Measurements from ENCODE around the gene ELF5. TPM values are rescaled to one million over a fixed set of nuclear protein-coding genes. Genes with fewer than 3 reads are reported as not detected.

Gene ELF5
- total RNA-seq, result under 0.01 TPM in 1 of 2 replicates, not detected in the other

GRCh38 chr11:34513682-34514449, at the start of gene ELF5:
TSS of gene ELF5 (minus strand) at chr11:34513794. CDS start at chr11:34505749, 8,045 bp downstream.
- peaks cover 2% of the 10 kb centered on the region for H4K20me1 ChIP-seq (ENCODE audit: insufficient read depth, low read length)
- TF ChIP-seq, protein P1, sequence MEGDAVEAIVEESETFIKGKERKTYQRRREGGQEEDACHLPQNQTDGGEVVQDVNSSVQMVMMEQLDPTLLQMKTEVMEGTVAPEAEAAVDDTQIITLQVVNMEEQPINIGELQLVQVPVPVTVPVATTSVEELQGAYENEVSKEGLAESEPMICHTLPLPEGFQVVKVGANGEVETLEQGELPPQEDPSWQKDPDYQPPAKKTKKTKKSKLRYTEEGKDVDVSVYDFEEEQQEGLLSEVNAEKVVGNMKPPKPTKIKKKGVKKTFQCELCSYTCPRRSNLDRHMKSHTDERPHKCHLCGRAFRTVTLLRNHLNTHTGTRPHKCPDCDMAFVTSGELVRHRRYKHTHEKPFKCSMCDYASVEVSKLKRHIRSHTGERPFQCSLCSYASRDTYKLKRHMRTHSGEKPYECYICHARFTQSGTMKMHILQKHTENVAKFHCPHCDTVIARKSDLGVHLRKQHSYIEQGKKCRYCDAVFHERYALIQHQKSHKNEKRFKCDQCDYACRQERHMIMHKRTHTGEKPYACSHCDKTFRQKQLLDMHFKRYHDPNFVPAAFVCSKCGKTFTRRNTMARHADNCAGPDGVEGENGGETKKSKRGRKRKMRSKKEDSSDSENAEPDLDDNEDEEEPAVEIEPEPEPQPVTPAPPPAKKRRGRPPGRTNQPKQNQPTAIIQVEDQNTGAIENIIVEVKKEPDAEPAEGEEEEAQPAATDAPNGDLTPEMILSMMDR (IDR thresholded peaks at IDR 0.05; ENCODE audit: extremely low read depth, low read depth, low read length), result no peak
- H3K4me1 ChIP-seq (ENCODE audit: insufficient read depth, low read length), result no peaks in the 10 kb centered on the region
- no peaks in the 10 kb centered on the region for H3K36me3 ChIP-seq (ENCODE audit: insufficient read depth, low read length)
- no peak within 1 kb of the TSS for H3K27ac ChIP-seq (ENCODE audit: low read depth, low read length)
- peak within 1 kb of the TSS; percentile 47 for H2AFZ ChIP-seq (ENCODE audit: low read length)
- no peaks in the 10 kb centered on the region for H3K79me2 ChIP-seq (ENCODE audit: insufficient read depth, low read length)
- peaks cover 13% of the 10 kb centered on the region for H3K27me3 ChIP-seq (ENCODE audit: insufficient read depth, low read length)
- DNase-seq (ENCODE audit: insufficient read length, low spot score, missing footprints), result no peak
- H3K4me2 ChIP-seq (ENCODE audit: insufficient read depth, low read length), result peak within 1 kb of the TSS; percentile 44
- H3K9me3 ChIP-seq (ENCODE audit: low read depth, low read length), result no peaks in the 10 kb centered on the region
- peak within 1 kb of the TSS; percentile 22 for H3K4me3 ChIP-seq (ENCODE audit: insufficient read depth, low read length)

DNA sequence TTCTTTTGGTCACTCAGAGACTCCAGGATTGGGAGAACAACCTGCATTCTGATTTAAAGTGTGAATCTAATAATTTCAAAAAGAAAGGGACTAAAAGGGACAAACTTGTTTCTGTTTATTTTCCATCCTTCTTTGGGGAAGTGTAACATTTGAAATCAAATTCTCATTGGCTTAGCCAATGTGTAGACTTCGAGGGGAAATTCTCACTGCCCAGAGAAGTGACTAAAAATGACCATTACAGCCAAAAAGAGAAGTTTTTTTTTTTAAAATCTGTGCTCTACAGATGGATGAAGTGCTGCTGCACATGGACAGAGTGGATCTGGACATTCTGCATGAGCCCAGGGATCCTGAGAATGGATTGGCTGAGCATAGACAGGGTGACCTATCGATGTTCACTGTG, 49.4 kb upstream of the ELF5 start:
- Histone ChIP-seq H3K79me2 (ENCODE audit: insufficient read depth, low read length) (no peaks in the 10 kb centered on the region), H3K27me3 (ENCODE audit: insufficient read depth, low read length) (peaks cover 31% of the 10 kb centered on the region), H3K36me3 (ENCODE audit: insufficient read depth, low read length) (no peaks in the 10 kb centered on the region), H3K4me3 (ENCODE audit: insufficient read depth, low read length) (no peak overlapping the region), H4K20me1 (ENCODE audit: insufficient read depth, low read length) (no peaks in the 10 kb centered on the region), H2AFZ (ENCODE audit: low read length) (no peak overlapping the region), H3K4me1 (ENCODE audit: insufficient read depth, low read length) (peaks cover 8% of the 10 kb centered on the region), H3K4me2 (ENCODE audit: insufficient read depth, low read length) (no peak overlapping the region), H3K9me3 (ENCODE audit: low read depth, low read length) (no peaks in the 10 kb centered on the region), H3K27ac (ENCODE audit: low read depth, low read length) (no peak overlapping the region)
- no peak for DNase-seq (ENCODE audit: insufficient read length, low spot score, missing footprints)
- TF ChIP-seq, protein P1 (IDR thresholded peaks at IDR 0.05; ENCODE audit: extremely low read depth, low read depth, low read length), result no peak

DNA sequence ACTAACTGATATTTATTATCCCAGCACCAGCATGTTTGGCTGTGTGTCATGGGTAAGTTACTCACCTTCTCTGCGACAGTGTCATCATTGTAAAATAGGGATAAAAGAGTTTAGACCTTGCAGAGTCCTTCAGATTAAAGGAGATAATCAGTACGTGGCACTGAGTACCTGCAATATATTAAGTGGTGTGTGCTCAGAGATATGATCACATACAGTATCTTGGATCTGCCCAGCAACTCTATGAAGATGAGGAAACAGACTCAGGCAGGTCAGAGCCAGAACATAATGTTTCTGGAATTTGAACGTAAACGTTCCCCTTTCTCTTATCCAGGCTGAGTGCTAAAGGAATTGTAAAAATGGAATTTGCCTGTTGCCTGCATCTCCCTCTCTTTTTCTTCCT, 46.9 kb upstream of the ELF5 start:
- Histone ChIP-seq H3K9me3 (ENCODE audit: low read depth, low read length) (no peaks in the 10 kb centered on the region), H3K79me2 (ENCODE audit: insufficient read depth, low read length) (no peaks in the 10 kb centered on the region), H4K20me1 (ENCODE audit: insufficient read depth, low read length) (no peaks in the 10 kb centered on the region), H3K4me1 (ENCODE audit: insufficient read depth, low read length) (peaks cover 8% of the 10 kb centered on the region), H3K27me3 (ENCODE audit: insufficient read depth, low read length) (peaks cover 40% of the 10 kb centered on the region), H3K36me3 (ENCODE audit: insufficient read depth, low read length) (no peaks in the 10 kb centered on the region), H3K27ac (ENCODE audit: low read depth, low read length) (no peak overlapping the region), H3K4me3 (ENCODE audit: insufficient read depth, low read length) (no peak overlapping the region), H3K4me2 (ENCODE audit: insufficient read depth, low read length) (no peak overlapping the region), H2AFZ (ENCODE audit: low read length) (no peak overlapping the region)
- TF ChIP-seq, protein P1 (IDR thresholded peaks at IDR 0.05; ENCODE audit: extremely low read depth, low read depth, low read length), result no peak
- no peak for DNase-seq (ENCODE audit: insufficient read length, low spot score, missing footprints)

DNA sequence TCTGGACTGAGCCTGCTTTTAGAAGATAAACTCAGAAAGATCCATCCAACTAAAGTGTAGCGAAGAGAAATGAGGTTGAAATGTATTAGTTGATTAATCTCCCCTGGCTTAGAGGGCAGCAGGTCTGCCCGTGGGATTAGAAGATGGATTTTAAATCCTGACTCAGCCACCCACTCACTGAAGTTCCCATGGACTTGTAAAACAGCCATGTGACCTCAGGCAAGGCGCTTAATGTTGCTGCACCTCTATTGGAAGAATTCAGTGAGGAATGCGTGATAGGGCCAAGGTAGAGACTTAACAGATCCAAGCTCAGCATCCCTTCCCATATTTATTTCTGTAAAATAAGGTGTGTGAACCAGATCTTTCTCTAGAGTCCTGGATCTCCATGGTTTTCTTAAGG, 45.1 kb upstream of the ELF5 start:
- Histone ChIP-seq H3K4me3 (ENCODE audit: insufficient read depth, low read length) (no peak overlapping the region), H4K20me1 (ENCODE audit: insufficient read depth, low read length) (no peaks in the 10 kb centered on the region), H3K27ac (ENCODE audit: low read depth, low read length) (no peak overlapping the region), H3K4me1 (ENCODE audit: insufficient read depth, low read length) (no peaks in the 10 kb centered on the region), H2AFZ (ENCODE audit: low read length) (no peak overlapping the region), H3K9me3 (ENCODE audit: low read depth, low read length) (no peaks in the 10 kb centered on the region), H3K36me3 (ENCODE audit: insufficient read depth, low read length) (no peaks in the 10 kb centered on the region), H3K27me3 (ENCODE audit: insufficient read depth, low read length) (peaks cover 45% of the 10 kb centered on the region), H3K4me2 (ENCODE audit: insufficient read depth, low read length) (no peak overlapping the region), H3K79me2 (ENCODE audit: insufficient read depth, low read length) (no peaks in the 10 kb centered on the region)
- TF ChIP-seq, protein P1 (IDR thresholded peaks at IDR 0.05; ENCODE audit: extremely low read depth, low read depth, low read length), result no peak
- DNase-seq (ENCODE audit: insufficient read length, low spot score, missing footprints), result no peak
